Osteocyte (in vitro differentiated cells): Measurements from ENCODE around the gene GCNT2. TPM values are rescaled to one million over a fixed set of nuclear protein-coding genes. Genes with fewer than 3 reads are reported as not detected.

Experiments
- DNase-seq: peaks from one replicate; pipeline ENCODE4 v3.0.0; 2021; ENCODE audit warnings: mixed read lengths; ENCODE audit not compliant: unreplicated experiment; ENCODE audit errors: extremely low spot score
- H3K27ac Mint-ChIP-seq: one replicate; pipeline ENCODE4 v1.8.0; 2021; ENCODE audit warnings: mild to moderate bottlenecking, mixed read lengths; ENCODE audit not compliant: unreplicated experiment
- H3K27me3 Mint-ChIP-seq: one replicate; pipeline ENCODE4 v1.8.0; 2021; ENCODE audit warnings: mixed read lengths; ENCODE audit not compliant: unreplicated experiment
- H3K36me3 Mint-ChIP-seq: one replicate; pipeline ENCODE4 v1.8.0; 2021; ENCODE audit warnings: mixed read lengths; ENCODE audit not compliant: unreplicated experiment
- H3K4me1 Mint-ChIP-seq: one replicate; pipeline ENCODE4 v1.8.0; 2021; ENCODE audit warnings: mixed read lengths; ENCODE audit not compliant: unreplicated experiment
- H3K4me3 Mint-ChIP-seq: one replicate; pipeline ENCODE4 v1.8.0; 2021; ENCODE audit warnings: mild to moderate bottlenecking, moderate library complexity, mixed read lengths; ENCODE audit not compliant: unreplicated experiment
- H3K9me3 Mint-ChIP-seq: one replicate; pipeline ENCODE4 v1.8.0; 2021; ENCODE audit warnings: mixed read lengths; ENCODE audit not compliant: unreplicated experiment
- CTCF ChIP-seq: fragments of 200-600 bp; sonication (generic); IDR thresholded peaks from 2 replicates; pipeline ENCODE4 v1.5.0; 2021; ENCODE audit warnings: antibody characterized with exemption, mild to moderate bottlenecking, moderate library complexity
- total RNA-seq: library from RNA; stranded (reverse); gene quantifications from 2 replicates; pipeline ENCODE4 v1.2.1, GENCODE V29; 2021

The GCNT2 gene
- total RNA-seq, 1 donor from 2014 or later, result 0.19 TPM

- Mint-ChIP-seq H3K27me3 (peaks cover 48% of the 10 kb centered on the region), H3K9me3 (no peaks in the 10 kb centered on the region), H3K4me3 (no peak overlapping the region), H3K27ac (no peak overlapping the region), H3K4me1 (peaks cover 9% of the 10 kb centered on the region), H3K36me3 (no peaks in the 10 kb centered on the region)
- no peak for DNase-seq
- no peak for TF ChIP-seq CTCF
Observed at GRCh38 chr6:10584607-10585006, 63.5 kb downstream of the GCNT2 start.

GRCh38 chr6:10585209-10585845 lies 64.2 kb downstream of the GCNT2 start:
- no peak for TF ChIP-seq CTCF
- no peak overlapping the region for H3K27ac Mint-ChIP-seq
- H3K9me3 Mint-ChIP-seq, result no peaks in the 10 kb centered on the region
- DNase-seq, result no peak
- peaks cover 46% of the 10 kb centered on the region for H3K27me3 Mint-ChIP-seq
- no peaks in the 10 kb centered on the region for H3K36me3 Mint-ChIP-seq
- H3K4me1 Mint-ChIP-seq, result peaks cover 9% of the 10 kb centered on the region
- peak overlapping the region; percentile 36 for H3K4me3 Mint-ChIP-seq

- Mint-ChIP-seq H3K27ac (no peak overlapping the region), H3K4me3 (no peak overlapping the region), H3K9me3 (no peaks in the 10 kb centered on the region), H3K4me1 (peaks cover 9% of the 10 kb centered on the region), H3K36me3 (no peaks in the 10 kb centered on the region), H3K27me3 (peaks cover 45% of the 10 kb centered on the region)
- no peak for TF ChIP-seq CTCF
- DNase-seq, result no peak
Observed at GRCh38 chr6:10586302-10586701, 65.2 kb downstream of the GCNT2 start.

GRCh38 chr6:10587656-10588406 lies 66.7 kb downstream of the GCNT2 start:
- peaks cover 51% of the 10 kb centered on the region for H3K27me3 Mint-ChIP-seq
- no peaks in the 10 kb centered on the region for H3K36me3 Mint-ChIP-seq
- no peak overlapping the region for H3K4me3 Mint-ChIP-seq
- H3K27ac Mint-ChIP-seq, result no peak overlapping the region
- H3K9me3 Mint-ChIP-seq, result no peaks in the 10 kb centered on the region
- no peak for DNase-seq
- peaks cover 9% of the 10 kb centered on the region for H3K4me1 Mint-ChIP-seq
- no peak for TF ChIP-seq CTCF
